ENCODE data around the gene PRKCE. TPM values are rescaled to one million over a fixed set of nuclear protein-coding genes. Genes with fewer than 3 reads are reported as not detected.

The PRKCE gene
- polyA plus RNA-seq, 3 donors, result 1.3 to 7.7 (median 2.3) TPM

DNA sequence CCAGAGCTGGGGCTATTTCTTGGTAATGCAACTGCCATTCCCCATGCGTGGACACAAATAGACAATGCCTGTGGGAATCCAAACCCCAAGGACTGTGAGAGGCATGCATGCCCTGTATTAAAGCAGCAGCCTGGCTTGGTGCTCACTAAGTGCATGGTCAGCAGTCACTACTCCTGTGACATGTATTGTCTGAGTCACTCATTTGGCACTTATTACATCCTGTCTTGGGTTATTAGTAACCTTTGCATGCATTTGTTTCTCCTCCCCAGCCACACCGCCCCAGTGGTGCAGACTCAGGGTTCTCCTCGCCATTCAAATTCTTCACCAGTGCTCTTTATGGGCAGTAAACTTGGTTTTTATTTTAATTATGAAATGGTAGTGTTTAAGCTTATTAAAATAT lies 30.2 kb downstream of the PRKCE start:
- no peak overlapping the region for H3K4me3 ChIP-seq (replicated peaks in 1 of 3; ENCODE audit: low read depth in 2 of 3, low read length in 3 of 3)
- peaks cover 4 to 7% of the 10 kb centered on the region in 2 donors for H3K36me3 Mint-ChIP-seq
- no peaks in the 10 kb centered on the region for H3K27me3 ChIP-seq (ENCODE audit: control insufficient read depth in 2 of 2, insufficient read depth in 2 of 2, low read length in 2 of 2)
- no peaks in the 10 kb centered on the region for H3K4me1 ChIP-seq (ENCODE audit: control insufficient read depth in 1 of 2, insufficient read depth in 2 of 2, low read length in 2 of 2)
- no peaks in the 10 kb centered on the region for H3K36me3 ChIP-seq (replicated peaks in 1 of 2; ENCODE audit: control insufficient read depth in 1 of 2, insufficient read depth in 2 of 2, low read length in 2 of 2)
- H3K4me1 Mint-ChIP-seq, result peaks cover 4% of the 10 kb centered on the region
- H3K4me3 Mint-ChIP-seq, result peak overlapping the region in 1 of 2 donors; percentile 35
- H3K9ac ChIP-seq (ENCODE audit: insufficient read depth, low read length, poor library complexity, severe bottlenecking), result no peak overlapping the region
- no peak overlapping the region for H3K4me2 ChIP-seq (replicated peaks; ENCODE audit: extremely low read depth, low read length, poor library complexity, severe bottlenecking)
- H2AFZ ChIP-seq (ENCODE audit: insufficient read depth, low read depth, low read length, poor library complexity, severe bottlenecking), result no peak overlapping the region
- TF ChIP-seq CTCF (IDR thresholded peaks at IDR 0.05), result no peak
- DNase-seq, result peak; percentile 18 to 51 (median 43)
- peaks cover 45% of the 10 kb centered on the region for H4K20me1 ChIP-seq (ENCODE audit: insufficient read depth, low read length)
- peak overlapping the region in 2 of 7 donors; percentile 8 to 45 for H3K27ac Mint-ChIP-seq
- peaks cover 4% of the 10 kb centered on the region for H3K79me2 ChIP-seq (ENCODE audit: insufficient read depth, low read length)
- H3K27me3 Mint-ChIP-seq (ENCODE audit: low read depth in 3 of 3), result peaks cover 0 to 2% (median 0%) of the 10 kb centered on the region in 3 donors
- H3K9me3 ChIP-seq (replicated peaks in 1 of 2; ENCODE audit: control insufficient read depth in 1 of 2, insufficient read depth in 1 of 2, low read length in 2 of 2), result no peaks in the 10 kb centered on the region
- intact Hi-C loops (cut with micrococcal nuclease), result no loop called here
- no peaks in the 10 kb centered on the region for H3K9me3 Mint-ChIP-seq
- WGBS (ENCODE audit: insufficient coverage), result 90% methylated on average over 1 of the region's 3 CpGs
- H3K27ac ChIP-seq (ENCODE audit: low read depth in 1 of 2, low read length in 2 of 2), result no peak overlapping the region

GRCh38 chr2:45683292-45683691 lies 31.8 kb downstream of the PRKCE start:
- H3K9me3 ChIP-seq (replicated peaks in 1 of 2; ENCODE audit: control insufficient read depth in 1 of 2, insufficient read depth in 1 of 2, low read length in 2 of 2), result no peaks in the 10 kb centered on the region

More at GRCh38 chr2:45683292-45683691, 31.8 kb downstream of the PRKCE start:
- Histone ChIP-seq H3K79me2 (ENCODE audit: insufficient read depth, low read length) (peaks cover 4% of the 10 kb centered on the region), H3K9ac (ENCODE audit: insufficient read depth, low read length, poor library complexity, severe bottlenecking) (no peak overlapping the region), H3K4me2 (replicated peaks; ENCODE audit: extremely low read depth, low read length, poor library complexity, severe bottlenecking) (no peak overlapping the region), H3K4me3 (replicated peaks in 1 of 3; ENCODE audit: low read depth in 2 of 3, low read length in 3 of 3) (no peak overlapping the region), H4K20me1 (ENCODE audit: insufficient read depth, low read length) (peaks cover 42% of the 10 kb centered on the region), H3K4me1 (ENCODE audit: control insufficient read depth in 1 of 2, insufficient read depth in 2 of 2, low read length in 2 of 2) (peaks cover 3 to 7% of the 10 kb centered on the region in 2 donors), H2AFZ (ENCODE audit: insufficient read depth, low read depth, low read length, poor library complexity, severe bottlenecking) (no peak overlapping the region), H3K27ac (ENCODE audit: low read depth in 1 of 2, low read length in 2 of 2) (no peak overlapping the region), H3K36me3 (replicated peaks in 1 of 2; ENCODE audit: control insufficient read depth in 1 of 2, insufficient read depth in 2 of 2, low read length in 2 of 2) (no peaks in the 10 kb centered on the region), H3K27me3 (ENCODE audit: control insufficient read depth in 2 of 2, insufficient read depth in 2 of 2, low read length in 2 of 2) (no peaks in the 10 kb centered on the region)
- H3K27ac Mint-ChIP-seq, result no peak overlapping the region
- no peaks in the 10 kb centered on the region for H3K9me3 Mint-ChIP-seq
- WGBS (ENCODE audit: insufficient coverage), result 29% methylated on average over 1 of the region's 3 CpGs
- no peak for TF ChIP-seq CTCF (IDR thresholded peaks at IDR 0.05)
- no peak for DNase-seq
- H3K27me3 Mint-ChIP-seq (ENCODE audit: low read depth in 3 of 3), result peaks cover 0 to 2% (median 0%) of the 10 kb centered on the region in 3 donors
- intact Hi-C loops (cut with micrococcal nuclease), result no loop called here
- H3K4me1 Mint-ChIP-seq, result peaks cover 10% of the 10 kb centered on the region
- H3K36me3 Mint-ChIP-seq, result peaks cover 4% of the 10 kb centered on the region in 2 donors
- H3K4me3 Mint-ChIP-seq, result no peak overlapping the region
